ENCODE measurements around the gene CLK2. TPM values are rescaled to one million over a fixed set of nuclear protein-coding genes. Genes with fewer than 3 reads are reported as not detected.

The CLK2 gene
- total and polyA plus RNA-seq, 2 of the 8 experiments (the other 6 are each of a cell fraction or from before 2014, with no cell fraction given), result 62.2 to 76.0 TPM

- TF ChIP-seq USF2 (IDR thresholded peaks at IDR 0.05; ENCODE audit: low read length) (no peak), POU5F1 (IDR thresholded peaks at IDR 0.05; ENCODE audit: low read depth, low read length) (no peak), BCL11A (IDR thresholded peaks at IDR 0.05; ENCODE audit: low read depth in 2 of 2, low read length in 2 of 2) (no peak), NANOG (IDR thresholded peaks at IDR 0.05; ENCODE audit: insufficient read depth, low read depth, low read length, poor library complexity, severe bottlenecking) (peak; percentile 1), RNF2 (IDR thresholded peaks at IDR 0.05; ENCODE audit: borderline replicate concordance, low read depth, low read length, missing control alignments, poor library complexity, severe bottlenecking) (no peak), TBP (IDR thresholded peaks at IDR 0.05; ENCODE audit: low read depth, low read length) (no peak), JUND (IDR thresholded peaks at IDR 0.05; ENCODE audit: low read length) (no peak), TAF7 (optimal IDR thresholded peaks at IDR 0.05; ENCODE audit: borderline replicate concordance, low read depth, low read length) (no peak), POLR2AphosphoS5 (IDR thresholded peaks at IDR 0.05; ENCODE audit: low read depth, low read length) (peak; percentile 64), SP2 (IDR thresholded peaks at IDR 0.05; ENCODE audit: low read length) (no peak), SP4 (IDR thresholded peaks at IDR 0.05; ENCODE audit: low read length) (no peak), CEBPB (IDR thresholded peaks at IDR 0.05; ENCODE audit: low read depth, low read length) (no peak), CBX8 (IDR thresholded peaks at IDR 0.05; ENCODE audit: borderline replicate concordance, low read depth, low read length) (no peak), RFX5 (IDR thresholded peaks at IDR 0.05; ENCODE audit: borderline replicate concordance, low read depth, low read length) (no peak), FOSL1 (IDR thresholded peaks at IDR 0.05; ENCODE audit: insufficient read depth, low read depth, low read length) (no peak), SUZ12 (IDR thresholded peaks at IDR 0.05; ENCODE audit: low read length) (no peak), ASH2L (IDR thresholded peaks at IDR 0.05; ENCODE audit: low read length) (no peak), PHF8 (conservative IDR thresholded peaks at IDR 0.05; ENCODE audit: low read depth, low read length) (no peak; the same call in 1 of the 2 replicates), RAD21 (IDR thresholded peaks at IDR 0.05 in 1 of 2, conservative IDR thresholded peaks at IDR 0.05 in 1 of 2; ENCODE audit: low read depth in 2 of 2, low read length in 2 of 2) (no peak), BRCA1 (IDR thresholded peaks at IDR 0.05; ENCODE audit: low read depth, low read length) (no peak), RXRA (IDR thresholded peaks at IDR 0.05; ENCODE audit: insufficient read depth, low read depth, low read length) (no peak)
Measured at GRCh38 chr1:155272466-155273342, 600 bp downstream of the CLK2 start (continued).

All from H1 (cell line).